HepG2 (cell line): Measurements from ENCODE around the gene HOXA7. TPM values are rescaled to one million over a fixed set of nuclear protein-coding genes. Genes with fewer than 3 reads are reported as not detected.

ENCODE experiments used
- FOXJ3 ChIP-seq: sonication (generic); formaldehyde crosslinking; IDR thresholded peaks from 2 replicates; pipeline ENCODE4 v1.4.0; 2020; ENCODE audit warnings: missing genetic modification reagents, mild to moderate bottlenecking, borderline replicate concordance
- MIER3 ChIP-seq: IDR thresholded peaks from 2 replicates; pipeline ENCODE4 v1.6.1; 2016; ENCODE audit warnings: missing compliant biosample characterization, borderline replicate concordance
- MTA3 ChIP-seq: sonication (generic); formaldehyde crosslinking; IDR thresholded peaks from 2 replicates; pipeline ENCODE4 v1.4.0; 2020; ENCODE audit warnings: missing genetic modification reagents
- SP140L ChIP-seq: sonication (generic); formaldehyde crosslinking; IDR thresholded peaks from 2 replicates; pipeline ENCODE4 v1.4.0; 2020; ENCODE audit warnings: missing genetic modification reagents, borderline replicate concordance
- ZNF577 ChIP-seq: sonication (generic); formaldehyde crosslinking; IDR thresholded peaks from 2 replicates; pipeline ENCODE4 v1.4.0; 2020; ENCODE audit warnings: mild to moderate bottlenecking, low read depth, missing genetic modification reagents, borderline replicate concordance
- ZNF597 ChIP-seq: sonication (generic); formaldehyde crosslinking; IDR thresholded peaks from 2 replicates; pipeline ENCODE4 v1.5.0; 2020; ENCODE audit warnings: missing genetic modification reagents
- polyA plus RNA-seq, 8 experiments: library from polyadenylated mRNA; depleted of rRNA in 3 of 8; stranded (reverse) in 7 of 8; unstranded in 1 of 8; fragments of >200 nt; fragmentation: Illumina TruSeq in 4 of 8; extraction: Trizol in 4 of 8; gene quantifications; 2 replicates each; pipeline versions ENCODE4 v1.2.1 to v1.2.3, GENCODE V29; 2011 to 2016; ENCODE audit warnings: low read depth in 4 of 8, missing spikeins in 1 of 8, mixed read lengths in 1 of 8; ENCODE audit not compliant: insufficient read depth in 1 of 8
- total RNA-seq, 5 experiments: library from RNA; depleted of rRNA; stranded (reverse); fragments of >200 nt; fragmentation: Illumina TruSeq; extraction: Trizol; gene quantifications; 2 replicates each; pipeline ENCODE4 v1.2.3, GENCODE V29; 2016; ENCODE audit warnings: low read depth in 1 of 5
- TF ChIP-seq, protein P1 (sequence below): sonication (generic); formaldehyde crosslinking; IDR thresholded peaks from 2 replicates; pipeline ENCODE4 v1.4.0; 2020; ENCODE audit warnings: mild to moderate bottlenecking, missing genetic modification reagents
- TF ChIP-seq, protein P2 (sequence below): sonication (generic); formaldehyde crosslinking; IDR thresholded peaks from 2 replicates; pipeline ENCODE4 v1.9.0; 2022; ENCODE audit warnings: missing genetic modification reagents, mild to moderate bottlenecking, borderline replicate concordance
- TF ChIP-seq, protein P3 (sequence below): sonication (generic); formaldehyde crosslinking; IDR thresholded peaks from 2 replicates; pipeline ENCODE4 v1.8.1; 2023; ENCODE audit warnings: mild to moderate bottlenecking, inconsistent platforms, moderate library complexity, missing genetic modification reagents, borderline replicate concordance
- TF ChIP-seq, protein P4 (sequence below): sonication (generic); formaldehyde crosslinking; conservative IDR thresholded peaks from 2 replicates; pipeline ENCODE4 v1.8.0; 2022; ENCODE audit warnings: mild to moderate bottlenecking, moderate library complexity, missing genetic modification reagents

The HOXA7 gene
- total and polyA plus RNA-seq, 2 of the 13 experiments (the other 11 are each of a cell fraction or from before 2014, with no cell fraction given): 0.05 TPM; not detected in 1

- TF ChIP-seq, protein P1, sequence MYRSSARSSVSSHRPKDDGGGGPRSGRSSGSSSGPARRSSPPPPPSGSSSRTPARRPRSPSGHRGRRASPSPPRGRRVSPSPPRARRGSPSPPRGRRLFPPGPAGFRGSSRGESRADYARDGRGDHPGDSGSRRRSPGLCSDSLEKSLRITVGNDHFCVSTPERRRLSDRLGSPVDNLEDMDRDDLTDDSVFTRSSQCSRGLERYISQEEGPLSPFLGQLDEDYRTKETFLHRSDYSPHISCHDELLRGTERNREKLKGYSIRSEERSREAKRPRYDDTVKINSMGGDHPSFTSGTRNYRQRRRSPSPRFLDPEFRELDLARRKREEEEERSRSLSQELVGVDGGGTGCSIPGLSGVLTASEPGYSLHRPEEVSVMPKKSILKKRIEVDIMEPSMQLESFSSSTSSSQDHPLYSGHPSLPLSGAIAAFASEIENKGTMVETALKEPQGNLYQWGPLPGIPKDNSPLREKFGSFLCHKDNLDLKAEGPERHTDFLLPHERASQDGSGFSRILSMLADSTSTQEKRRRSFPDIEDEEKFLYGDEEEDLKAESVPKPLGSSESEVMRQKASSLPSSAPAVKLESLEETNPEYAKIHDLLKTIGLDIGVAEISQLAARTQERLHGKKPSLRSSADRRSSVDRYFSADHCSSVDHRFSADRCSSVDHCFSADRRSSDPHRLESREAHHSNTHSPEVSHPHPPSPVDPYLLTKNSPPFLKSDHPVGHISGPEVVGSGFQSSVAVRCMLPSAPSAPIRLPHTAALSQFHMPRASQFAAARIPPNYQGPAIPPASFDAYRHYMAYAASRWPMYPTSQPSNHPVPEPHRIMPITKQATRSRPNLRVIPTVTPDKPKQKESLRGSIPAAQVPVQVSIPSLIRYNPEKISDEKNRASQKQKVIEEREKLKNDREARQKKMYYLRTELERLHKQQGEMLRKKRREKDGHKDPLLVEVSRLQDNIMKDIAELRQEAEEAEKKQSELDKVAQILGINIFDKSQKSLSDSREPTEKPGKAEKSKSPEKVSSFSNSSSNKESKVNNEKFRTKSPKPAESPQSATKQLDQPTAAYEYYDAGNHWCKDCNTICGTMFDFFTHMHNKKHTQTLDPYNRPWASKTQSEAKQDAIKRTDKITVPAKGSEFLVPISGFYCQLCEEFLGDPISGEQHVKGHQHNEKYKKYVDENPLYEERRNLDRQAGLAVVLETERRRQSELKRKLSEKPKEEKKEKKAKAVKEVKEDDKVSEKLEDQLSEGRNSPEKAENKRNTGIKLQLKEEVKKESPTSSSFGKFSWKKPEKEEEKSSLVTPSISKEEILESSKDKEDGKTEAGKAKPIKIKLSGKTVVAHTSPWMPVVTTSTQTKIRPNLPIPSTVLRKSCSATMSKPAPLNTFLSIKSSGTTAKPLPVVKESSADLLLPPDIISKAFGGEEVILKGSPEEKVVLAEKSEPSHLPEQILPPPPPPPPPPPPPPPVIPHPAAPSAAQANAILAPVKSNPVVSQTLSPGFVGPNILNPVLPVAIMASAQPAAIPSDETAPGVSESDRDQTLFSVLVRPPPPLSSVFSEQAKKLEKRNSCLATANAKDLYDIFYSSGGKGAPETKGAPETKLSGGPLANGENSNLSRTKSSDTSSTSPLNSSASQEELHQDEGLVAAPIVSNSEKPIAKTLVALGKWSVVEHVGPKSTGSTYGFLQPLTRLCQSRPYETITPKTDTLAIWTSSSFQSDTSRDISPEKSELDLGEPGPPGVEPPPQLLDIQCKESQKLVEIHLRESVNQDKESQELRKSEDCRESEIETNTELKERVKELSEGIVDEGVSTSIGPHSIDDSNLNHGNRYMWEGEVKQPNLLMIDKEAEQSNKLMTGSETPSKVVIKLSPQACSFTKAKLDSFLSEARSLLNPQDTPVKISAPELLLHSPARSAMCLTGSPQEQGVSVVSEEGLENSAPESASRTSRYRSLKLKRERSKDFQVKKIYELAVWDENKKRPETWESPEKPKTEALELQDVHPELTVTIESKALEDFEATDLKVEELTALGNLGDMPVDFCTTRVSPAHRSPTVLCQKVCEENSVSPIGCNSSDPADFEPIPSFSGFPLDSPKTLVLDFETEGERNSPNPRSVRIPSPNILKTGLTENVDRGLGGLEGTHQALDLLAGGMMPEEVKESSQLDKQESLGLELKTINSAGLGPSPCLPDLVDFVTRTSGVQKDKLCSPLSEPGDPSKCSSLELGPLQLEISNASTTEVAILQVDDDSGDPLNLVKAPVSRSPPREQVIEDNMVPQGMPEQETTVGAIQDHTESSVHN (CRISPR knock-in tag): no peak
- TF ChIP-seq ZNF577 (CRISPR knock-in tag): no peak
- TF ChIP-seq SP140L (CRISPR knock-in tag): no peak
- TF ChIP-seq MIER3: no peak
- no peak for TF ChIP-seq FOXJ3
- TF ChIP-seq MTA3: no peak
- TF ChIP-seq, protein P2, sequence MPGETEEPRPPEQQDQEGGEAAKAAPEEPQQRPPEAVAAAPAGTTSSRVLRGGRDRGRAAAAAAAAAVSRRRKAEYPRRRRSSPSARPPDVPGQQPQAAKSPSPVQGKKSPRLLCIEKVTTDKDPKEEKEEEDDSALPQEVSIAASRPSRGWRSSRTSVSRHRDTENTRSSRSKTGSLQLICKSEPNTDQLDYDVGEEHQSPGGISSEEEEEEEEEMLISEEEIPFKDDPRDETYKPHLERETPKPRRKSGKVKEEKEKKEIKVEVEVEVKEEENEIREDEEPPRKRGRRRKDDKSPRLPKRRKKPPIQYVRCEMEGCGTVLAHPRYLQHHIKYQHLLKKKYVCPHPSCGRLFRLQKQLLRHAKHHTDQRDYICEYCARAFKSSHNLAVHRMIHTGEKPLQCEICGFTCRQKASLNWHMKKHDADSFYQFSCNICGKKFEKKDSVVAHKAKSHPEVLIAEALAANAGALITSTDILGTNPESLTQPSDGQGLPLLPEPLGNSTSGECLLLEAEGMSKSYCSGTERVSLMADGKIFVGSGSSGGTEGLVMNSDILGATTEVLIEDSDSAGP (CRISPR knock-in tag): no peak
- no peak for TF ChIP-seq ZNF597 (CRISPR knock-in tag)
- TF ChIP-seq, protein P3, sequence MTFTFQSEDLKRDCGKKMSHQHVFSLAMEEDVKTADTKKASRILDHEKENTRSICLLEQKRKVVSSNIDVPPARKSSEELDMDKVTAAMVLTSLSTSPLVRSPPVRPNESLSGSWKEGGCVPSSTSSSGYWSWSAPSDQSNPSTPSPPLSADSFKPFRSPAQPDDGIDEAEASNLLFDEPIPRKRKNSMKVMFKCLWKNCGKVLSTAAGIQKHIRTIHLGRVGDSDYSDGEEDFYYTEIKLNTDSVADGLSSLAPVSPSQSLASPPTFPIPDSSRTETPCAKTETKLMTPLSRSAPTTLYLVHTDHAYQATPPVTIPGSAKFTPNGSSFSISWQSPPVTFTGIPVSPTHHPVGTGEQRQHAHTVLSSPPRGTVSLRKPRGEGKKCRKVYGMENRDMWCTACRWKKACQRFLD (CRISPR knock-in tag): no peak
- TF ChIP-seq, protein P4, sequence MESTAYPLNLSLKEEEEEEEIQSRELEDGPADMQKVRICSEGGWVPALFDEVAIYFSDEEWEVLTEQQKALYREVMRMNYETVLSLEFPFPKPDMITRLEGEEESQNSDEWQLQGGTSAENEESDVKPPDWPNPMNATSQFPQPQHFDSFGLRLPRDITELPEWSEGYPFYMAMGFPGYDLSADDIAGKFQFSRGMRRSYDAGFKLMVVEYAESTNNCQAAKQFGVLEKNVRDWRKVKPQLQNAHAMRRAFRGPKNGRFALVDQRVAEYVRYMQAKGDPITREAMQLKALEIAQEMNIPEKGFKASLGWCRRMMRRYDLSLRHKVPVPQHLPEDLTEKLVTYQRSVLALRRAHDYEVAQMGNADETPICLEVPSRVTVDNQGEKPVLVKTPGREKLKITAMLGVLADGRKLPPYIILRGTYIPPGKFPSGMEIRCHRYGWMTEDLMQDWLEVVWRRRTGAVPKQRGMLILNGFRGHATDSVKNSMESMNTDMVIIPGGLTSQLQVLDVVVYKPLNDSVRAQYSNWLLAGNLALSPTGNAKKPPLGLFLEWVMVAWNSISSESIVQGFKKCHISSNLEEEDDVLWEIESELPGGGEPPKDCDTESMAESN: no peak
Measured at GRCh38 chr7:27165996-27166530, 9.6 kb upstream of the HOXA7 start (continued).
